GM18517 (cell line): ENCODE results near the gene UBE2E1.
"Not testable (repeated sequence)": the region's sequence is repeated elsewhere in the genome, so short reads cannot be mapped to it uniquely, and the experiment has no call there.

Experiments used
- ATAC-seq: cut with Tn5 transposase; IDR thresholded peaks from one replicate; pipeline ENCODE4 v1.9.1; 2021; ENCODE audit warnings: mild to moderate bottlenecking, moderate library complexity; ENCODE audit not compliant: unreplicated experiment

Gene UBE2E1

GRCh38 chr3:23875113-23875725, 69.5 kb downstream of the UBE2E1 start:
- ATAC-seq, result no peak

- ATAC-seq, result no peak
Measured at GRCh38 chr3:23876923-23877322, 71.2 kb downstream of the UBE2E1 start.

- no peak for ATAC-seq
Measured at GRCh38 chr3:23877329-23877980, 71.7 kb downstream of the UBE2E1 start.

- ATAC-seq, result no peak
Measured at GRCh38 chr3:23879485-23879884, 73.7 kb downstream of the UBE2E1 start.

- ATAC-seq, result no peak
Measured at GRCh38 chr3:23880703-23881339, 75.1 kb downstream of the UBE2E1 start.

- not testable (repeated sequence) for ATAC-seq
Measured at GRCh38 chr3:23881993-23882392, 76.2 kb downstream of the UBE2E1 start.

- no peak for ATAC-seq
Measured at GRCh38 chr3:23882487-23882918, 76.7 kb downstream of the UBE2E1 start.

GRCh38 chr3:23884481-23884880, 78.7 kb downstream of the UBE2E1 start:
- ATAC-seq, result no peak

GRCh38 chr3:23885210-23885609, 79.5 kb downstream of the UBE2E1 start:
- no peak for ATAC-seq

- no peak for ATAC-seq
Measured at GRCh38 chr3:23886311-23886710, 80.6 kb downstream of the UBE2E1 start.

- ATAC-seq, result no peak
Measured at GRCh38 chr3:23888617-23889228, 83.0 kb downstream of the UBE2E1 start.

GRCh38 chr3:23889386-23889785, 83.6 kb downstream of the UBE2E1 start:
- ATAC-seq, result no peak

GRCh38 chr3:23889950-23890349, 84.2 kb downstream of the UBE2E1 start:
- ATAC-seq, result no peak

GRCh38 chr3:23894254-23895061, 88.7 kb downstream of the UBE2E1 start:
- ATAC-seq, result no peak

- ATAC-seq, result no peak
Measured at GRCh38 chr3:23895181-23895580, 89.4 kb downstream of the UBE2E1 start.

GRCh38 chr3:23900744-23901143, 95.0 kb downstream of the UBE2E1 start:
- ATAC-seq, result no peak

GRCh38 chr3:23904545-23904944, 98.8 kb downstream of the UBE2E1 start:
- no peak for ATAC-seq

- no peak for ATAC-seq
Measured at GRCh38 chr3:23909341-23909740, 103.6 kb downstream of the UBE2E1 start.

- no peak for ATAC-seq
Measured at GRCh38 chr3:23911397-23911796, 105.6 kb downstream of the UBE2E1 start.

- ATAC-seq, result not testable (repeated sequence)
Measured at GRCh38 chr3:23912335-23912734, 106.6 kb downstream of the UBE2E1 start.

- no peak for ATAC-seq
Measured at GRCh38 chr3:23913182-23913581, 107.4 kb downstream of the UBE2E1 start.
